GM18907 (cell line): ENCODE measurements around the gene SLITRK2.

Experiments used
- ATAC-seq: cut with Tn5 transposase; IDR thresholded peaks from one replicate; pipeline ENCODE4 v1.9.1; 2021; ENCODE audit warnings: mild to moderate bottlenecking, moderate library complexity; ENCODE audit not compliant: unreplicated experiment

The SLITRK2 gene

DNA sequence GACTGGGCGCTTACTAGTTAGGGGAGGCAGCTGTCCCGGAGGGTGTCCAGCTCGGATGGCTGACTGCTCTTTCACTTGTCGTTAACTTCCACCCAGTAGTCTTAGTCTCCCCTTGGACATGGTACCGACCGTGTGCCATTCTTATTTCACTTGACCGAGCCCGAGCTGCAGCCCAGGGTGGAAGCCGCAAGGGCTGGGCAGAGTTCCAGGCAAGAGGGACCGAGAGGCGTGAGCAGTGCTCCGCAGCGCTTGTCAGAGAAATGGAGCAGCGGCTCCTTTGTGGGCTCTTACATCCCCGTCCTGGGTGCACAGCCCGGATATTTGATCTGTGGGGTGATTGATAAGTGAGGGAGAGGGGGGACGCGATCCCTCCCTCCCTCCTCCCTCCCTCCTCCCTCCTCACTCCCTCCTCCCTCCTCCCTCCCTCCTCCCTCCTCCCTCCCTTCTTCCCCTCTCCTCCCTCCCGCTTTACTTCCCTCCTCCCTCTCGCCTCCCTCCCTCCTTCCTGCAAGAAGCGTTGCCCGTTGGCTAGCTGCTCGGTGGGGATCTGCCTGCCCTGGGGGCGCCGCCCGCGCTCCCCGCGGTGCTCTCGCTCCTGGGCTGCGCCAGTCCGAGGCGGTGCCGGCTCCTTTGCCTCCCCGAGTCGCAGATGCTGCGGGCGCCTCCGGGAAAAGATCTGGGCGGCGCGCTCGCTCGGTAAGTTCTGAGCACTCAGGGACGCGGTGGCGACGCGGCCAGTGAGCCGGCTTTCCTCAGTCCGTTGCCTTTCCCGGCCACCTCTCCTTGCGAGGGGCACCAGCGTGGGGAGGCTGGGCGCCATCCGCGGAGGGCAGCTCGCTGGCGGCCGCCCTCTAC is at the start of gene SLITRK2:
Gene SLITRK2, plus strand, starts transcription at position 499 of the 855 bp plus-strand sequence. CDS start 4,597 bp downstream, outside the sequence.
- no peak for ATAC-seq

DNA sequence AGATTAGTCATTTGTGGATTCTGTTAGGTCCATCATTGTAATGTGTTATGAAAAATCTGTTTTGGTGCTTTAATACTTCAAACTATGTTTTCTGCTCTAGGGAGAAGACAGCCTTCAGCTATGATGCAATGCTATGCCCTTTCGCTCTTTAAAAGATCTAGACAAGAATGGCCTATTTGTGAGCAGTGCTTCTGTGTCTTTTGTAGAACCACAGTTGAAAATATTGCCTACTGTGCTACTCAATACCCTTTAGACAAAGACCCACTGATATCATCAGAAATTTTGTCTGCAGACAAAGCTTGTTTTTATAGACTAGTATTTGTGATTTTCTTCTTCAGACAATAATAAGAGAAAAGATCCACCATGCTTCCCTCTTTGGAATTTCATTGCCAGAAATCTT is 44.6 kb upstream of the SLITRK2 start:
- no peak for ATAC-seq

- no peak for ATAC-seq
These were observed 25.3 kb upstream of the SLITRK2 start for GRCh38 chrX:145792281-145792680.

DNA sequence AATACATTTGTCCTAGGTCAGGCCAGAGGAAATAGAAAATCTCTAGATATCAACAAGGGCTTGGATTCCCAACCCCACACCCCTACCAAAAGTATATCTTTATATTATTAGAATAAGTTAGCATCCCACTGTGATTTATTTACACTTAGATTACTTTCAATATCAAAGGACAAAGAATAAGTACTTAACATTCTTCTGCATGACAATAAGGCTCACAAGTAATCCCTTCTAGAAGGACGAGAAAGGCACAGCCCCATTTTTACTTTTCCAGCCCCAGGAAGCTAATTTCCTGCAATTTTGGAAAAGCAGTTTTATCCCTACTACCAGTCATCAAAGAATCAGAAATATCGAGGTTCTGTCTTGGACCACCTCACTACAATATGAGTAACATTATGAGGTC is 14.1 kb upstream of the SLITRK2 start:
- ATAC-seq: no peak

DNA sequence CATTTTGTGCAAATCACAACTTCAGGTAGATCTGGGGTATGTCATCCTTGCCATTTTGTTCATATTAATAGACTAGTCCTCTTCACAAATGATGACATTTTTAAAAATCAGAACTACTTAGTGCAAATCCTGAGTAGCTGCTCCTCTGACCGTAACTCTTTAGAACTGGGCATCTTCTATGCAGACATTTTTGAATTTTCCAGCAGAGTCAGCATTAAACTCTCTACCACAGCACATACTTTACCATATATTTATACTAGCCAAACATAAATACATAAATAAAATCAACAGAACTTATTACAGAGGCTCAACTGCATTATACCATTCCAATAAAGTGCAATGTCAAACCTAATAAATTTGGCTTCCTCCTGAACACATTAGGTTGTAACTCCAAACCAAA is 4.5 kb upstream of the SLITRK2 start:
- ATAC-seq: no peak

DNA sequence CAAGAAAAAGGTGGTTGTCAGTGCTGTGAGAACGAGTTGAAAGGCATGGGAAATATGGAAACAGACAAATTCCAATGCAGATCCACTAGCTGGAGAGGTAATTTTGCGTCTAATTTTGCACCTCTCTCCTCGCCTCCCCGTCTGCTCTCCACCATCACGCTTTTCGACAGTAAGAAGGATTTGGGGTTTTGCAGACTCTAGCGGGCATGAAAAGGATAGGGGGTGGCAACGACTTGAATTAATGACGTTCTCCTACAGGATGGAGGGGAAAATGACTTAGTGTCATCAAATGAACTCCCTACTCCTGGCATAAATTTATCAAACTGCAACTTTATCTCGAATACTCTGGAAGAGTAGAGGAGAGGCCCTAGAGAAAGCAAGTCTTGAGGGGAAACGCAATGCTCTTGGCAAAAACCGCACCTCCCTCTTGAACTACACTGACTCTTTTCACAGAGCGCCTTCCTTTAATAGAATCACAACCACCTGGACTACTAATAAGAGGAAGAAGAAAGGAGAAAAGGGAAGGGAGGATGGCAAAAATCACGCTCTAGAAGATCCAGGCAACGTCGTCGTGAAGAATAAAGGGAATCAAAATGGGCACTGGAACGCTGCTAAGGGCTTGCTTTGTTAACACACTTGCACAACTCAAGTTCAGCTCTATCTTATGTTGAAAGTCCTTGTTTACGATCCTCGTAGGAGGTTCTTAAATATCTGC is 871 bp upstream of the SLITRK2 start:
- ATAC-seq: no peak

DNA sequence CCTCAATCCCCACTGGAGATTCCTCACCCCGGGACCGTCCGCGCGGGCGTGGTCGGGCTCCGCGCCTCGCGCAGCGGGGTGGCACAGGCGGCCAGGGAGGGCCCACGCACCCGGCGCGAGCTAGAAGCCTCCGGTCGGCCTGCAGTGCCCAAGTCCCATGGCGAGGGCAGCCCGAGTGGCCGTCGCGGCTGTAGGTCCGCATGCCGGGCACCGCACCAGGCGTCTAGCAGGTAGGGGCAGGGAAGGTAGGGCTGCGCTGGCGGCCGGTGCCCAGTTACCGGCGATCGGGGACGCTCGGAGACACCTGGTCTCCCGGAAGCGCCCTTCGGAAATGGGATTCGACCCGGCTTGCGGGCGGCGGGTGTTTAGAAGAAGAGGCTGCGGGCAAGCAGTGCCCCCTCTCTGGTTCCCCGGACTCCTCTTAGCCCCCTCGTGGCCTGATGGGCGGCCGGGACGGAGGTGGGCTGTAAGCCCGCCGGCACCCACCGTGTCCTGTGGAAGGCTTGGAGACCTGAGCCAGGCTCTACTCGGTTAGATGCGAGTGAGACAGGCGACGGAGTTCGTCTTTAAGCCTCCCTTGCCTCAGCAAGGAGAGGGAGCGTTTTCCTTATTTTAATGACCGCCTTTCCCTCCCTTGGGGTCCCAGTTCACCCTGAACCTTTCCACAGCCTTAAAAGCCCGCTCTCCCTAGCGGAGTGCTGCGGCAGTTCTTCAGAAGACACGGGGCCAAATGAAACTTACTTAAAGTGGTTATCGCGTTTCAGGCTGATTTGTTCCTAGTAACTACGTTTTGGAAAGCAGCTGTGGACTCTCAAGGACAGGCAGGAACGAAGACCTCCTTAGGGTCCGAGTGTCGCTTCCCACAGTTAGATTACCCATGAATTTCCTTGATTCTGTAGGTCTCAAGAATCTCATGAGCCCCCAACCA is 821 bp downstream of the SLITRK2 start:
- ATAC-seq: no peak

DNA sequence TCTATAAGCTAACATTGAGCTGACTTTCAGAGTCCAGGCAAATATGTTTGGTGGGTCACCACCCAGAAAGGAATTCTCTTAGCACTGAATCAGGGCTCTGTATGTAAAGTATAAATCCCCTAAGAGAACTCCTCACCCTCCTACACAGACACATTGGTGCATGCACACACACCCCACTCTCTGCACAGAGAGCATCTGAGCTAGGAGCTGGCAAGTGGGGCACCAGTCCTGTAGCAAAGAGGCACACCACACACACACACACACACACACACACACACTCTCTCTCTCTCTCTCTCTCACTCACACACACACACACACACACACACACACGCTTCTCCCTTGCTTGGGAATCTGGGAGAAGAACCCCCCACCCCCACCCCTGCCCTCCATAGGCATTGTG is 3.2 kb downstream of the SLITRK2 start:
- ATAC-seq: no peak

DNA sequence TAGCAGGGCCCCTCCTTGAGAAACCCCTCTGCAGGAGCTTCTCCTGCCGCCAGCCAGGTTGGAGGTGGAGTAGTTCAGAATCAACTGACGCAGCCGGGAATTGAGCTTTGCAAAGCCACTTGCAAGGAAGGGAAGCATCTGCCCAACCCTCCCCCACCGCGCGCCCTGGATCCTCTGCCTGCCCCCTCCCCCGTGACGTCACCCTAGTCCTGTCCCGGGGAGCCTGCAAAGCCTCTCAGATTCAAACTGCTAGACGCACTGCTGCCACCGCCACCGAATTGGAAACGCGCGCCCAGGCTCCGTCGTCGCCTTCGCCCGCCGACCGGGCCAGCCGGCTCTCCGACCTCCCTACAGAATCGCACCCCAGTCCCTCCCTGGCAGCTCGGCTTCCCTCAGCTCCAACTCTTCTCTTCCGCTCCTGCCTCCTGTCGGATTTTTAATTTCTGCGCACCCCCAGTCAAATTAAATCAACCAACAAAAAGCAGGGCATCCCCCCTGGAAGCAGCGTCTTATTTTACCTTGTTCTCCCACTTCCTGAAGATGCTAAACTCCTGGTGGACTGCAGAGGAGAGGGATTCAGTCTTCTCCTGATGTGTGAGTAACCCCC is 3.8 kb downstream of the SLITRK2 start:
- ATAC-seq: no peak

GRCh38 chrX:145821898-145822571 is 4.4 kb downstream of the SLITRK2 start:
- ATAC-seq: no peak

DNA sequence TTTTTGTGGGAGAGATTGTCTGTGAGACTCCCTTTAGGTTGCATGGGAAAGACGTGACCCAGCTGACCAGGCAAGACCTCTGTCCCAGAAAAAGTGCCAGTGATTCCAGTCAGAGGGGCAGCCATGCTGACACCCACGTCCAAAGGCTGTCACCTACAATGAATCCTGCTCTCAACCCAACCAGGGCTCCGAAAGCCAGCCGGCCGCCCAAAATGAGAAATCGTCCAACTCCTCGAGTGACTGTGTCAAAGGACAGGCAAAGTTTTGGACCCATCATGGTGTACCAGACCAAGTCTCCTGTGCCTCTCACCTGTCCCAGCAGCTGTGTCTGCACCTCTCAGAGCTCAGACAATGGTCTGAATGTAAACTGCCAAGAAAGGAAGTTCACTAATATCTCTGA is 5.5 kb downstream of the SLITRK2 start:
- ATAC-seq: no peak

DNA sequence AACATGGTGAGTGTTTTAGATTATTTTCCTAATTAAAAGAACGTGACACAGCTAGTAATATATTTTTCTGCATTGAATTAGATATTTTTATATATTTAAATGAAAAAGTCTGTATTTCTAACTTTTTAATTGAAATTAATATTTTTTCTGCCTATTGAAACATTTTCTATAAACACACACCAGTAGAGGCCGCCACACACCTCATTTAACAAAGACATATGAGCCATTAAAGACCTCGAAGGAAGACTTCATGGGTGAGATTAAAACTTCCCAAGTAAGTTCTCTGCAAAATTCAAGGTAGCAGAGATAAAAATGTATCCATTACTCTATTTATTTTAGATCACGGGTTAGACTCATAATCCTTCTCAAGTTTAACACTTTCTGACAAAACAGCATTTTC is 8.3 kb downstream of the SLITRK2 start:
- ATAC-seq: no peak

DNA sequence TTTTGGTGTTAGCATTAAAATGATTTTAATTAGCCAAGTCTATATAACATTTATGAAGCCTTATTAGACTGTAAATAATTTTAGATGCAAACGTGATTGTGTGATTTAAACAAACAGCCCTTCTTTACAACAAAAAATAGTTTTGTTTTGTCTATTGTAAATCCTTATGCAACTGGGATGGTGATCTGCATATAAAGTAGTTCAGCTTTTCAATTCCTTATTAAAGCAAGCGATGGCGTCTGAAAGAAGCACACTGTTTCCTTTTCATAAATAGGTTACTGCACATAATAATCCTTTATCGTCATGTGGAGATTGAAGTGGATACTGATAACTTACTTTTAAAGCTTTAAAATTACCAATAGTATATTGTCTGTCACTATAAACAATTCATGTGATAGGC is 8.8 kb downstream of the SLITRK2 start:
- no peak for ATAC-seq

GRCh38 chrX:145832796-145833195 is 15.2 kb downstream of the SLITRK2 start:
- no peak for ATAC-seq

GRCh38 chrX:145840531-145840930 is 22.9 kb downstream of the SLITRK2 start:
- ATAC-seq: no peak

GRCh38 chrX:145843146-145843904 is 25.7 kb downstream of the SLITRK2 start:
- no peak for ATAC-seq

GRCh38 chrX:145844886-145845285 is 27.3 kb downstream of the SLITRK2 start:
- no peak for ATAC-seq

DNA sequence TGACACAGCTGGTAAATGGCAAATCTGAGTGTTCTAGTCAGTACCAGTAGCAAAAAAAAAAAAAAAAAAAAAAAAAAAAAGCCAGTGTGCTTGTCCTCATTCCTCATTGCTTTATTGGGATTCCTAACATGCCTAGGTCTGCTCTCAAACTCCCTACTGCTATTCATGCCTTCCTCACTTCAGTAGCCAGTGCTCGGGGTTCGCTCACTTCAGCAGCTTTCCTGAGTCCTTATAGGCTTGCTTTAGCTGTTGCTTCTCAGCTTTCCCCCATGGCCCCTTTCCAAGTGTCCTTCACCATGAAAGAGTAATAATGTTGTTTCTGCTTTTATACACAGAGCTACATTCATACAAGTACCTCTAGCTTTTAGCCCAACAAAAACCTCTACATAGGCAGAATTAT is 30.8 kb downstream of the SLITRK2 start:
- ATAC-seq: no peak

DNA sequence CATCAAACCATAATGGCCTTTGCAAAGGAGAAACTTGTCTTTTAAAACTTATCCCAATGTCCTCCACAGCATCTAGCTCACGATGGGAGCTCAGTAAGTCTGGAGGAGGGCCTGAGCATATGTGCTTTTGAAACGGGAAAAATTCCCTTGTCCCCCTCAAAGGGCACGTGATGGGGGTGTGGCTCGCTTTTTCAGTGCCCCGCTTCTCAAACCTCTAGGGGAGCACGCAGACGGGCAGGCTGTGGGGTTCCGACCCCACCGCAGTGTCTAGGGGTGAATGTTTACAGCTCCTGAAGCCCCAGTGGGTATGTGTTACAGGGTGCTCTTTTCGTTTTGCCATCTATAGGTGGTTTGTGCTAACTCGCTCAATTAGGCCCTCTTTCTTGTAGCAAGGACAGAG is 31.2 kb downstream of the SLITRK2 start:
- ATAC-seq: no peak
